Measurements from ENCODE around the gene LHX1.

LHX1 gene

GRCh38 chr17:36972186-36972700, 35.0 kb downstream of the LHX1 start:
- DNase-seq (ENCODE audit: low spot score) = no peak

GRCh38 chr17:36972905-36973304, 35.6 kb downstream of the LHX1 start:
- no peak for DNase-seq (ENCODE audit: low spot score)

GRCh38 chr17:36975922-36976515, 38.7 kb downstream of the LHX1 start:
- no peak for DNase-seq (ENCODE audit: low spot score)

- DNase-seq (ENCODE audit: low spot score) = no peak
These were observed 39.8 kb downstream of the LHX1 start for GRCh38 chr17:36977066-36977465.

- DNase-seq (ENCODE audit: low spot score) = no peak
These were observed 40.3 kb downstream of the LHX1 start for GRCh38 chr17:36977568-36977967.

GRCh38 chr17:36978810-36979564, 41.7 kb downstream of the LHX1 start:
- no peak for DNase-seq (ENCODE audit: low spot score)

- no peak for DNase-seq (ENCODE audit: low spot score)
These were observed 42.3 kb downstream of the LHX1 start for GRCh38 chr17:36979565-36979941.

- no peak for DNase-seq (ENCODE audit: low spot score)
These were observed 43.0 kb downstream of the LHX1 start for GRCh38 chr17:36980280-36980761.

- no peak for DNase-seq (ENCODE audit: low spot score)
These were observed 46.3 kb downstream of the LHX1 start for GRCh38 chr17:36983618-36984017.

GRCh38 chr17:36989173-36989572, 51.9 kb downstream of the LHX1 start:
- no peak for DNase-seq (ENCODE audit: low spot score)

- no peak for DNase-seq (ENCODE audit: low spot score)
These were observed 55.4 kb downstream of the LHX1 start for GRCh38 chr17:36992701-36993100.

- DNase-seq (ENCODE audit: low spot score) = no peak
These were observed 56.0 kb downstream of the LHX1 start for GRCh38 chr17:36993227-36993626.

Measured in pons (tissue), 1 donor.